Neural progenitor cell (in vitro differentiated cells): Measurements from ENCODE around the gene FZD4. TPM values are rescaled to one million over a fixed set of nuclear protein-coding genes. Genes with fewer than 3 reads are reported as not detected.

Experiments used
- DNase-seq: peaks from one replicate; pipeline ENCODE4 v3.0.0-alpha.2; 2016; ENCODE audit warnings: low spot score
- H2AFZ ChIP-seq: fragments of 200-600 bp; sonication (generic); replicated peaks from 2 replicates; pipeline ENCODE4 v1.6.1; 2016; ENCODE audit warnings: antibody characterized with exemption
- H3F3A ChIP-seq: fragments of 200-600 bp; sonication (generic); 2 replicates; pipeline ENCODE4 v1.6.1; 2016; ENCODE audit warnings: antibody characterized with exemption, low read depth
- H3K27ac ChIP-seq: fragments of 200-600 bp; sonication (generic); 2 replicates; pipeline ENCODE4 v1.5.1; 2016; ENCODE audit warnings: mild to moderate bottlenecking
- H3K27me3 ChIP-seq: fragments of 200-600 bp; sonication (generic); 2 replicates; pipeline ENCODE4 v1.6.1; 2016; ENCODE audit warnings: mild to moderate bottlenecking, moderate library complexity
- H3K36me3 ChIP-seq: fragments of 200-600 bp; sonication (generic); 2 replicates; pipeline ENCODE4 v1.5.1; 2016
- H3K4me1 ChIP-seq: fragments of 200-600 bp; sonication (generic); 2 replicates; pipeline ENCODE4 v1.6.1; 2016; ENCODE audit warnings: mixed run types
- H3K4me2 ChIP-seq: fragments of 200-600 bp; sonication (generic); 2 replicates; pipeline ENCODE4 v1.6.1; 2016
- H3K4me3 ChIP-seq: fragments of 200-600 bp; sonication (generic); 2 replicates; pipeline ENCODE4 v1.5.1; 2016
- H3K79me2 ChIP-seq: fragments of 200-600 bp; sonication (generic); 2 replicates; pipeline ENCODE4 v1.6.1; 2016; ENCODE audit warnings: low read depth
- H3K9ac ChIP-seq: fragments of 200-600 bp; sonication (generic); 2 replicates; pipeline ENCODE4 v1.6.1; 2016
- H3K9me3 ChIP-seq: fragments of 200-600 bp; sonication (generic); 2 replicates; pipeline ENCODE4 v1.5.1; 2016; ENCODE audit warnings: low read depth
- H4K20me1 ChIP-seq: fragments of 200-600 bp; sonication (generic); 2 replicates; pipeline ENCODE4 v1.6.1; 2016; ENCODE audit warnings: low read depth
- H3K27ac Mint-ChIP-seq: 3 replicates; pipeline ENCODE4 v1.8.0; 2021; ENCODE audit warnings: mixed read lengths
- H3K27me3 Mint-ChIP-seq: 2 replicates; pipeline ENCODE4 v1.8.0; 2022; ENCODE audit warnings: low read depth, mild to moderate bottlenecking, inconsistent platforms, moderate library complexity, mixed read lengths; ENCODE audit not compliant: insufficient read depth
- H3K36me3 Mint-ChIP-seq: 3 replicates; pipeline ENCODE4 v1.8.0; 2021; ENCODE audit warnings: mixed read lengths
- H3K4me1 Mint-ChIP-seq: 3 replicates; pipeline ENCODE4 v1.8.0; 2021; ENCODE audit warnings: mixed read lengths
- H3K4me3 Mint-ChIP-seq: 3 replicates; pipeline ENCODE4 v1.8.0; 2021; ENCODE audit warnings: mild to moderate bottlenecking, moderate library complexity, mixed read lengths
- H3K9me3 Mint-ChIP-seq: 3 replicates; pipeline ENCODE4 v1.8.0; 2020; ENCODE audit warnings: mixed read lengths
- EZH2 ChIP-seq: fragments of 200-600 bp; sonication (generic); IDR thresholded peaks from 2 replicates; pipeline ENCODE4 v1.6.1; 2017; ENCODE audit warnings: antibody characterized with exemption, mild to moderate bottlenecking, moderate library complexity
- EZH2phosphoT487 ChIP-seq: fragments of 200-600 bp; sonication (generic); IDR thresholded peaks from 2 replicates; pipeline ENCODE4 v1.6.1; 2017; ENCODE audit warnings: antibody characterized with exemption
- total RNA-seq: library from RNA; depleted of rRNA; stranded (reverse); fragments of >200 nt; gene quantifications from 2 replicates; pipeline ENCODE4 v1.2.3, GENCODE V29; 2015; ENCODE audit warnings: low replicate concordance
- TF ChIP-seq, protein P1 (sequence below): fragments of 200-600 bp; sonication (generic); IDR thresholded peaks from 2 replicates; pipeline ENCODE4 v1.5.1; 2017; ENCODE audit warnings: antibody characterized with exemption, mild to moderate bottlenecking

FZD4 gene
- total RNA-seq, 1 donor from 2014 or later: 5.8 TPM

GRCh38 chr11:86980086-86980796, 25.0 kb upstream of the FZD4 start:
- Histone ChIP-seq H3F3A (no peaks in the 10 kb centered on the region), H3K27me3 (no peaks in the 10 kb centered on the region), H3K4me1 (no peaks in the 10 kb centered on the region), H3K27ac (no peak overlapping the region), H3K79me2 (no peaks in the 10 kb centered on the region), H4K20me1 (no peaks in the 10 kb centered on the region), H2AFZ (no peak overlapping the region), H3K9ac (no peak overlapping the region), H3K9me3 (no peaks in the 10 kb centered on the region), H3K4me2 (no peak overlapping the region), H3K4me3 (no peak overlapping the region), H3K36me3 (no peaks in the 10 kb centered on the region)
- TF ChIP-seq, protein P1, sequence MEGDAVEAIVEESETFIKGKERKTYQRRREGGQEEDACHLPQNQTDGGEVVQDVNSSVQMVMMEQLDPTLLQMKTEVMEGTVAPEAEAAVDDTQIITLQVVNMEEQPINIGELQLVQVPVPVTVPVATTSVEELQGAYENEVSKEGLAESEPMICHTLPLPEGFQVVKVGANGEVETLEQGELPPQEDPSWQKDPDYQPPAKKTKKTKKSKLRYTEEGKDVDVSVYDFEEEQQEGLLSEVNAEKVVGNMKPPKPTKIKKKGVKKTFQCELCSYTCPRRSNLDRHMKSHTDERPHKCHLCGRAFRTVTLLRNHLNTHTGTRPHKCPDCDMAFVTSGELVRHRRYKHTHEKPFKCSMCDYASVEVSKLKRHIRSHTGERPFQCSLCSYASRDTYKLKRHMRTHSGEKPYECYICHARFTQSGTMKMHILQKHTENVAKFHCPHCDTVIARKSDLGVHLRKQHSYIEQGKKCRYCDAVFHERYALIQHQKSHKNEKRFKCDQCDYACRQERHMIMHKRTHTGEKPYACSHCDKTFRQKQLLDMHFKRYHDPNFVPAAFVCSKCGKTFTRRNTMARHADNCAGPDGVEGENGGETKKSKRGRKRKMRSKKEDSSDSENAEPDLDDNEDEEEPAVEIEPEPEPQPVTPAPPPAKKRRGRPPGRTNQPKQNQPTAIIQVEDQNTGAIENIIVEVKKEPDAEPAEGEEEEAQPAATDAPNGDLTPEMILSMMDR: no peak
- no peak for TF ChIP-seq EZH2phosphoT487
- no peak for TF ChIP-seq EZH2
- H3K27me3 Mint-ChIP-seq: peaks cover 4% of the 10 kb centered on the region
- peaks cover 3% of the 10 kb centered on the region for H3K4me1 Mint-ChIP-seq
- H3K36me3 Mint-ChIP-seq: no peaks in the 10 kb centered on the region
- no peak overlapping the region for H3K27ac Mint-ChIP-seq
- DNase-seq: no peak
- no peaks in the 10 kb centered on the region for H3K9me3 Mint-ChIP-seq
- no peak overlapping the region for H3K4me3 Mint-ChIP-seq

GRCh38 chr11:86978756-86979608, 23.8 kb upstream of the FZD4 start:
- no peak overlapping the region for H3K4me3 Mint-ChIP-seq
- H3K36me3 Mint-ChIP-seq: no peaks in the 10 kb centered on the region
- peaks cover 3% of the 10 kb centered on the region for H3K9me3 Mint-ChIP-seq
- Histone ChIP-seq H3K27me3 (no peaks in the 10 kb centered on the region), H3K4me2 (no peak overlapping the region), H3K36me3 (no peaks in the 10 kb centered on the region), H2AFZ (no peak overlapping the region), H3K4me3 (no peak overlapping the region), H3K79me2 (no peaks in the 10 kb centered on the region), H4K20me1 (no peaks in the 10 kb centered on the region), H3K9me3 (no peaks in the 10 kb centered on the region), H3F3A (no peaks in the 10 kb centered on the region), H3K4me1 (no peaks in the 10 kb centered on the region), H3K27ac (no peak overlapping the region), H3K9ac (no peak overlapping the region)
- peak; percentile 12 for DNase-seq
- peaks cover 4% of the 10 kb centered on the region for H3K27me3 Mint-ChIP-seq
- H3K27ac Mint-ChIP-seq: no peak overlapping the region
- TF ChIP-seq, protein P1: peak; percentile 65
- TF ChIP-seq EZH2: no peak
- H3K4me1 Mint-ChIP-seq: peaks cover 3% of the 10 kb centered on the region

DNA sequence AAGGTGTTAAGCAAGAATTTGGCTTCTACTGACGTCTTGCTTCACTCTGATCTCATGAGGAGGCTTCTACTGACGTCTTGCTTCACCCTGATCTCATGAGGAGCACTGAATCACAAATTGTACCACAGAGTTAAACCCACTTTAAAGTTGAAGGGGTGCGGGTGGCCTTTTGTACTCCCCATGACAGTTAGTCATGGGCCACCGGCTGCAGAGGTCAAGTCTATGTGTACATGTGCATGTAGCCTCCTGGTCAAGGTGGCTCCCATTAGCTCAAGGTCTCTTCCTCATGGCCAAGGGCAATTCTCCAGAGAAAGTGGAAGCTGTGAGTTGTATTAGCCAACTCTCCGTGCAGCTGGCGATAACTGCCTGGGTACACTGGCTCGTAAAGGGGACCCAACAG, 23.1 kb upstream of the FZD4 start:
- H3K4me3 ChIP-seq: no peak overlapping the region
- H3K27ac ChIP-seq: no peak overlapping the region
- H3K79me2 ChIP-seq: no peaks in the 10 kb centered on the region
- H2AFZ ChIP-seq: no peak overlapping the region
- H4K20me1 ChIP-seq: no peaks in the 10 kb centered on the region
- H3K9me3 ChIP-seq: no peaks in the 10 kb centered on the region
- H3K9me3 Mint-ChIP-seq: peaks cover 9% of the 10 kb centered on the region
- no peak overlapping the region for H3K27ac Mint-ChIP-seq
- peaks cover 3% of the 10 kb centered on the region for H3K4me1 Mint-ChIP-seq
- no peaks in the 10 kb centered on the region for H3F3A ChIP-seq
- DNase-seq: no peak
- no peak overlapping the region for H3K4me2 ChIP-seq
- H3K4me1 ChIP-seq: no peaks in the 10 kb centered on the region
- no peak overlapping the region for H3K4me3 Mint-ChIP-seq
- H3K9ac ChIP-seq: no peak overlapping the region
- TF ChIP-seq EZH2 (no peak), EZH2phosphoT487 (no peak)
- TF ChIP-seq, protein P1: no peak
- H3K36me3 ChIP-seq: no peaks in the 10 kb centered on the region
- no peaks in the 10 kb centered on the region for H3K36me3 Mint-ChIP-seq
- no peaks in the 10 kb centered on the region for H3K27me3 ChIP-seq
- H3K27me3 Mint-ChIP-seq: peaks cover 2% of the 10 kb centered on the region
